Measurements from ENCODE around the gene UTP11. TPM values are rescaled to one million over a fixed set of nuclear protein-coding genes. Genes with fewer than 3 reads are reported as not detected.

Gene UTP11
- total RNA-seq, 1 donor from 2014 or later = 32.6 TPM

- Mint-ChIP-seq H3K4me1 (ENCODE audit: unreplicated experiment) (peaks cover 9% of the 10 kb centered on the region), H3K9me3 (ENCODE audit: unreplicated experiment) (no peaks in the 10 kb centered on the region), H3K4me3 (ENCODE audit: unreplicated experiment) (no peak overlapping the region), H3K27ac (ENCODE audit: unreplicated experiment) (no peak overlapping the region), H3K27me3 (ENCODE audit: unreplicated experiment) (peaks cover 50% of the 10 kb centered on the region), H3K36me3 (ENCODE audit: unreplicated experiment) (no peaks in the 10 kb centered on the region)
- TF ChIP-seq CTCF (IDR thresholded peaks at IDR 0.05) = no peak
- DNase-seq (ENCODE audit: extremely low spot score, unreplicated experiment) = no peak
These were observed 56.4 kb downstream of the UTP11 start for GRCh38 chr1:38068980-38069340.

- peaks cover 17% of the 10 kb centered on the region for H3K4me1 Mint-ChIP-seq (ENCODE audit: unreplicated experiment)
- no peak overlapping the region for H3K4me3 Mint-ChIP-seq (ENCODE audit: unreplicated experiment)
- no peaks in the 10 kb centered on the region for H3K9me3 Mint-ChIP-seq (ENCODE audit: unreplicated experiment)
- TF ChIP-seq CTCF (IDR thresholded peaks at IDR 0.05) = peak; percentile 41
- no peaks in the 10 kb centered on the region for H3K36me3 Mint-ChIP-seq (ENCODE audit: unreplicated experiment)
- peaks cover 50% of the 10 kb centered on the region for H3K27me3 Mint-ChIP-seq (ENCODE audit: unreplicated experiment)
- H3K27ac Mint-ChIP-seq (ENCODE audit: unreplicated experiment) = no peak overlapping the region
- DNase-seq (ENCODE audit: extremely low spot score, unreplicated experiment) = no peak
These were observed 59.0 kb downstream of the UTP11 start for GRCh38 chr1:38071312-38072256.

GRCh38 chr1:38072858-38073257 is 60.3 kb downstream of the UTP11 start:
- Mint-ChIP-seq H3K4me3 (ENCODE audit: unreplicated experiment) (no peak overlapping the region), H3K27me3 (ENCODE audit: unreplicated experiment) (peaks cover 38% of the 10 kb centered on the region), H3K27ac (ENCODE audit: unreplicated experiment) (no peak overlapping the region), H3K9me3 (ENCODE audit: unreplicated experiment) (no peaks in the 10 kb centered on the region), H3K4me1 (ENCODE audit: unreplicated experiment) (peaks cover 17% of the 10 kb centered on the region), H3K36me3 (ENCODE audit: unreplicated experiment) (no peaks in the 10 kb centered on the region)
- TF ChIP-seq CTCF (IDR thresholded peaks at IDR 0.05) = no peak
- DNase-seq (ENCODE audit: extremely low spot score, unreplicated experiment) = no peak

- Mint-ChIP-seq H3K27ac (ENCODE audit: unreplicated experiment) (peak overlapping the region; percentile 74), H3K36me3 (ENCODE audit: unreplicated experiment) (no peaks in the 10 kb centered on the region), H3K27me3 (ENCODE audit: unreplicated experiment) (peaks cover 33% of the 10 kb centered on the region), H3K4me3 (ENCODE audit: unreplicated experiment) (no peak overlapping the region), H3K4me1 (ENCODE audit: unreplicated experiment) (peaks cover 17% of the 10 kb centered on the region), H3K9me3 (ENCODE audit: unreplicated experiment) (no peaks in the 10 kb centered on the region)
- no peak for TF ChIP-seq CTCF (IDR thresholded peaks at IDR 0.05)
- DNase-seq (ENCODE audit: extremely low spot score, unreplicated experiment) = no peak
These were observed 61.2 kb downstream of the UTP11 start for GRCh38 chr1:38073534-38074301.

GRCh38 chr1:38074302-38074677 is 61.8 kb downstream of the UTP11 start:
- Mint-ChIP-seq H3K4me1 (ENCODE audit: unreplicated experiment) (peaks cover 17% of the 10 kb centered on the region), H3K4me3 (ENCODE audit: unreplicated experiment) (no peak overlapping the region), H3K36me3 (ENCODE audit: unreplicated experiment) (no peaks in the 10 kb centered on the region), H3K27ac (ENCODE audit: unreplicated experiment) (no peak overlapping the region), H3K27me3 (ENCODE audit: unreplicated experiment) (peaks cover 29% of the 10 kb centered on the region), H3K9me3 (ENCODE audit: unreplicated experiment) (no peaks in the 10 kb centered on the region)
- no peak for TF ChIP-seq CTCF (IDR thresholded peaks at IDR 0.05)
- DNase-seq (ENCODE audit: extremely low spot score, unreplicated experiment) = no peak
